HCEC 1CT (cell line): ENCODE measurements around the gene MGAT5.
"Not testable (repeated sequence)": the region's sequence is repeated elsewhere in the genome, so short reads cannot be mapped to it uniquely, and the experiment has no call there.

ENCODE experiments used
- DNase-seq: peaks from one replicate; pipeline ENCODE4 v3.0.0-alpha.2; 2017

MGAT5 gene

GRCh38 chr2:134455426-134455825, 201.6 kb downstream of the MGAT5 start:
- no peak for DNase-seq

- DNase-seq = no peak
These were observed 203.5 kb downstream of the MGAT5 start for GRCh38 chr2:134457353-134457752.

GRCh38 chr2:134457765-134458472, 204.0 kb downstream of the MGAT5 start:
- DNase-seq = no peak

- no peak for DNase-seq
These were observed 204.6 kb downstream of the MGAT5 start for GRCh38 chr2:134458473-134458853.

- DNase-seq = no peak
These were observed 205.1 kb downstream of the MGAT5 start for GRCh38 chr2:134458950-134459349.

GRCh38 chr2:134459706-134460406, 206.0 kb downstream of the MGAT5 start:
- no peak for DNase-seq

GRCh38 chr2:134460583-134460998, 206.7 kb downstream of the MGAT5 start:
- peak; percentile 47 for DNase-seq

GRCh38 chr2:134461511-134461910, 207.6 kb downstream of the MGAT5 start:
- no peak for DNase-seq

GRCh38 chr2:134462275-134462674, 208.4 kb downstream of the MGAT5 start:
- no peak for DNase-seq

GRCh38 chr2:134462791-134463698, 209.2 kb downstream of the MGAT5 start:
- no peak for DNase-seq

GRCh38 chr2:134463699-134464022, 209.8 kb downstream of the MGAT5 start:
- no peak for DNase-seq

GRCh38 chr2:134465228-134466105, 211.6 kb downstream of the MGAT5 start:
- DNase-seq = no peak

GRCh38 chr2:134466141-134466540, 212.3 kb downstream of the MGAT5 start:
- DNase-seq = peak; percentile 12

- no peak for DNase-seq
These were observed 214.3 kb downstream of the MGAT5 start for GRCh38 chr2:134468164-134468563.

- no peak for DNase-seq
These were observed 214.9 kb downstream of the MGAT5 start for GRCh38 chr2:134468776-134469175.

GRCh38 chr2:134469516-134470115, 215.7 kb downstream of the MGAT5 start:
- DNase-seq = no peak

GRCh38 chr2:134470561-134471168, 216.8 kb downstream of the MGAT5 start:
- DNase-seq = no peak

GRCh38 chr2:134476982-134477381, 223.1 kb downstream of the MGAT5 start:
- DNase-seq = not testable (repeated sequence)

GRCh38 chr2:134479696-134480330, 225.9 kb downstream of the MGAT5 start:
- DNase-seq = no peak

GRCh38 chr2:134482131-134482723, 228.4 kb downstream of the MGAT5 start:
- no peak for DNase-seq
